ENCODE results near the gene SGTA.

Gene SGTA

GRCh38 chr19:2743099-2743498 is 40.0 kb downstream of the SGTA start:
- Histone ChIP-seq H3K4me3 (ENCODE audit: severe bottlenecking) (no peak overlapping the region), H3K27ac (ENCODE audit: poor library complexity, severe bottlenecking) (no peak overlapping the region), H3K36me3 (ENCODE audit: low read depth) (no peaks in the 10 kb centered on the region), H3K9me3 (ENCODE audit: severe bottlenecking) (no peaks in the 10 kb centered on the region), H3K4me1 (ENCODE audit: insufficient read depth, poor library complexity, severe bottlenecking) (no peaks in the 10 kb centered on the region), H3K27me3 (ENCODE audit: insufficient read depth, poor library complexity, severe bottlenecking) (no peaks in the 10 kb centered on the region)
- ATAC-seq (ENCODE audit: low read depth): no peak
- no peak for TF ChIP-seq CTCF (IDR thresholded peaks at IDR 0.05; ENCODE audit: poor library complexity, severe bottlenecking)
- DNase-seq (ENCODE audit: low spot score): no peak

GRCh38 chr19:2740314-2740656 is 42.8 kb downstream of the SGTA start:
- Histone ChIP-seq H3K4me3 (ENCODE audit: severe bottlenecking) (no peak overlapping the region), H3K27me3 (ENCODE audit: insufficient read depth, poor library complexity, severe bottlenecking) (no peaks in the 10 kb centered on the region)
- no peak for TF ChIP-seq CTCF (IDR thresholded peaks at IDR 0.05; ENCODE audit: poor library complexity, severe bottlenecking)

GRCh38 chr19:2739602-2740313 is 43.3 kb downstream of the SGTA start, which contains the start of gene SLC39A3:
Gene SLC39A3 (minus strand): TSS chr19:2740017. CDS start chr19:2737257, 2,760 bp downstream.
- DNase-seq (ENCODE audit: low spot score): peak; percentile 92
- peak within 1 kb of the TSS; percentile 72 for H3K4me3 ChIP-seq (ENCODE audit: severe bottlenecking)
- peaks cover 14% of the 10 kb centered on the region for H3K36me3 ChIP-seq (ENCODE audit: low read depth)
- H3K4me1 ChIP-seq (ENCODE audit: insufficient read depth, poor library complexity, severe bottlenecking): no peaks in the 10 kb centered on the region
- peak; percentile 99 for ATAC-seq (ENCODE audit: low read depth)
- TF ChIP-seq CTCF (IDR thresholded peaks at IDR 0.05; ENCODE audit: poor library complexity, severe bottlenecking): no peak
- H3K27ac ChIP-seq (ENCODE audit: poor library complexity, severe bottlenecking): no peak within 1 kb of the TSS
- no peaks in the 10 kb centered on the region for H3K9me3 ChIP-seq (ENCODE audit: severe bottlenecking)
- no peaks in the 10 kb centered on the region for H3K27me3 ChIP-seq (ENCODE audit: insufficient read depth, poor library complexity, severe bottlenecking)

More at GRCh38 chr19:2740314-2740656, 42.8 kb downstream of the SGTA start:
- DNase-seq (ENCODE audit: low spot score): no peak
- H3K36me3 ChIP-seq (ENCODE audit: low read depth): peaks cover 14% of the 10 kb centered on the region
- no peak for ATAC-seq (ENCODE audit: low read depth)
- H3K9me3 ChIP-seq (ENCODE audit: severe bottlenecking): no peaks in the 10 kb centered on the region
- no peak overlapping the region for H3K27ac ChIP-seq (ENCODE audit: poor library complexity, severe bottlenecking)
- no peaks in the 10 kb centered on the region for H3K4me1 ChIP-seq (ENCODE audit: insufficient read depth, poor library complexity, severe bottlenecking)

GRCh38 chr19:2736550-2737190 is 46.4 kb downstream of the SGTA start:
- H3K4me1 ChIP-seq (ENCODE audit: insufficient read depth, poor library complexity, severe bottlenecking): no peaks in the 10 kb centered on the region
- H3K27me3 ChIP-seq (ENCODE audit: insufficient read depth, poor library complexity, severe bottlenecking): no peaks in the 10 kb centered on the region
- no peaks in the 10 kb centered on the region for H3K9me3 ChIP-seq (ENCODE audit: severe bottlenecking)
- H3K36me3 ChIP-seq (ENCODE audit: low read depth): peaks cover 14% of the 10 kb centered on the region
- no peak overlapping the region for H3K27ac ChIP-seq (ENCODE audit: poor library complexity, severe bottlenecking)
- no peak overlapping the region for H3K4me3 ChIP-seq (ENCODE audit: severe bottlenecking)
- DNase-seq (ENCODE audit: low spot score) (no peak), ATAC-seq (ENCODE audit: low read depth) (no peak)
- TF ChIP-seq CTCF (IDR thresholded peaks at IDR 0.05; ENCODE audit: poor library complexity, severe bottlenecking): no peak

- Histone ChIP-seq H3K4me1 (ENCODE audit: insufficient read depth, poor library complexity, severe bottlenecking) (no peaks in the 10 kb centered on the region), H3K4me3 (ENCODE audit: severe bottlenecking) (no peak overlapping the region), H3K9me3 (ENCODE audit: severe bottlenecking) (no peaks in the 10 kb centered on the region), H3K27me3 (ENCODE audit: insufficient read depth, poor library complexity, severe bottlenecking) (no peaks in the 10 kb centered on the region), H3K36me3 (ENCODE audit: low read depth) (peaks cover 14% of the 10 kb centered on the region), H3K27ac (ENCODE audit: poor library complexity, severe bottlenecking) (no peak overlapping the region)
- no peak for TF ChIP-seq CTCF (IDR thresholded peaks at IDR 0.05; ENCODE audit: poor library complexity, severe bottlenecking)
- DNase-seq (ENCODE audit: low spot score) (no peak), ATAC-seq (ENCODE audit: low read depth) (no peak)
Measured at GRCh38 chr19:2735374-2735773, 47.7 kb downstream of the SGTA start.

All from RWPE2 (cell line).